GM11168 (cell line): ENCODE data around the gene GAK.
"Not testable (repeated sequence)": the region's sequence is repeated elsewhere in the genome, so short reads cannot be mapped to it uniquely, and the experiment has no call there.

Experiments
- in situ Hi-C: fragments of 300-500 bp; cut with MboI; formaldehyde crosslinking; loops from one replicate; pipeline ENCODE4 v1.12.0; 2022; ENCODE audit warnings: low sequenced_read_pairs; ENCODE audit not compliant: unreplicated experiment

Gene GAK

DNA sequence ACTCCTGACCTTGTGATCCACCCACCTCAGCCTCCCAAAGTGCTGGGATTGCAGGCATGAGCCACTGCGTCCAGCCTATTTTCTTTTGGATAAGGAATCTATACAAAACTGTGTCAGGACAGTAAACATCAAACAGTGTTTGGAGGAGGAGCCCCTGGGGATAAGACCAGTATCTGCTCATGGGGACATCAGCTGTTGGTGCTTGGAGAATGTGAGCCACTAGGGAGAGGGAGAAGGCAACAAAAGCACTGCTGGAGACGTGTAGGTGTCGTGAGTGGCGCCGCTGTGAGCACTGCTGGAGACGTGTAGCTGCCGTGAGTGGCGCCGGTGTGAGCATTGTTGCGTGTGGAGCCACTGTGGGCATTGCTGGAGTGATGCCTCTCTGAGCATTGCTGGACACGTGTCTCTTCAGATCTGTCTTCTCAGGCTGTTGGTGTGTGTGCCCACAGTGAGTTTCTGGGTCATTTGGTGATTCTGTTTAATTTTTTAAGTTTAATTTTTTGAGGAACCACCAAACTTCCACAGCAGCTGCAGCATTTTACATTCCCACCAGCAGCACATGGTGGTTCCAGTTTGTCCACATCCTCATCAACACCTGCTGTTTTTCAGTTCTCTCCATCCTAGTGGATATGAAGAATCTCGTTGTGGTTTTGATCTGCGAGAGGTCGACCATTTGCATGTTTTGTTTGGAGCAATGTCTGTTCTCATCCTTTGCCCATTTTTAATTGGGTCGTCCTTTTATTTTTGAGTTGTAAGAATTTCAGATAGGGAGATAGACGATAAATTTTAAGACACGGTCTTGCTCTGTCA, 22.3 kb upstream of the GAK start:
- in situ Hi-C loops: no loop called here

DNA sequence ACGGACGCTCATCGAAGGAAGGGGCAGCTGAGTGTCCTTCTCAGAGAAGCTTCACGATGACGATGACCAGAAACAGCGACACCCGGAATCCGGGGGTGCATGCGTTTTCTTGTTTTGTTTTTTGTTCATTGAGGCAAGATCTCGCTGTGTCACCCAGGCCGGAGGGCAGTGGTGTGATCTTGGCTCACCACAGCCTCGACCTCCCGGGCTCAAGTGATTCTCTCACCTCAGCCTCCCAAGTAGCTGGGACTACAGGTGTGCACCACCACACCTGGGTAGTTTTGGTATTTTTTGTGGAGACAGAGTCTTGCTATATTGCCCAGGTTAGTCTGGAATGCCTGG, 21.4 kb upstream of the GAK start:
- in situ Hi-C loops: no loop called here

DNA sequence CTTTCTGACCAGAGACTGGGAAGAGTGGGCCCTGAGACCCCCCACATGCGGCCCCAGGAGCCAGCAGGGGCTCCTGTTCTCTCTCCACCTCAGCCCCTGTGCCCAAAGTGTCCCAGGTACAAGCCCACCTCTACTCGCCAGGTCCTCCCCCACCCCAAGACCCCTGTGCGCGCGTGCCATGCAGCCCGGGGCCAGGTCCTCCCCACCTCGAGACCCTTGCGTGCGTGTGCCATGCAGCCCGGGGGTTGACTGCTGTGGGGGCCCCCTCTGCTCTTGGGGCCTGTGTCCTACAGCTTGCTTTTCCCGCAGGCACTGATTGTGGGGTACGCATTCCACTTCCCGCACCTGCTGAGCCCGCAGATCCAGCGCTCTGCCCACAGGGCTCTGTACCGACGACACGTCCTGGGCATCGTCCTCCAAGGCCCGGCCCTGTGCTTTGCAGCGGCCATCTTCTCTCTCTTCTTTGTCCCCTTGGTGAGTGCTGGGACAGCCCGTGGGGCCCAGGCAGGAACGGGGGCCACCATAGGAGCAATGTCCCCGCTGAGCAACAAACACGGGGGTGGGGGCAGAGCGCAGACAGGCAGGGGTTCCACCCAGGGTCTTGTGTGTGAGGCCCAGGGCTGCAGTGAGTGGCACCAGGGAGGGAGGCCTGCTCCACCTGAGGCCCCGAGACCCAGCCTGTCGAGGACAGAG, 20.9 kb upstream of the GAK start:
- in situ Hi-C loops: no loop called here

DNA sequence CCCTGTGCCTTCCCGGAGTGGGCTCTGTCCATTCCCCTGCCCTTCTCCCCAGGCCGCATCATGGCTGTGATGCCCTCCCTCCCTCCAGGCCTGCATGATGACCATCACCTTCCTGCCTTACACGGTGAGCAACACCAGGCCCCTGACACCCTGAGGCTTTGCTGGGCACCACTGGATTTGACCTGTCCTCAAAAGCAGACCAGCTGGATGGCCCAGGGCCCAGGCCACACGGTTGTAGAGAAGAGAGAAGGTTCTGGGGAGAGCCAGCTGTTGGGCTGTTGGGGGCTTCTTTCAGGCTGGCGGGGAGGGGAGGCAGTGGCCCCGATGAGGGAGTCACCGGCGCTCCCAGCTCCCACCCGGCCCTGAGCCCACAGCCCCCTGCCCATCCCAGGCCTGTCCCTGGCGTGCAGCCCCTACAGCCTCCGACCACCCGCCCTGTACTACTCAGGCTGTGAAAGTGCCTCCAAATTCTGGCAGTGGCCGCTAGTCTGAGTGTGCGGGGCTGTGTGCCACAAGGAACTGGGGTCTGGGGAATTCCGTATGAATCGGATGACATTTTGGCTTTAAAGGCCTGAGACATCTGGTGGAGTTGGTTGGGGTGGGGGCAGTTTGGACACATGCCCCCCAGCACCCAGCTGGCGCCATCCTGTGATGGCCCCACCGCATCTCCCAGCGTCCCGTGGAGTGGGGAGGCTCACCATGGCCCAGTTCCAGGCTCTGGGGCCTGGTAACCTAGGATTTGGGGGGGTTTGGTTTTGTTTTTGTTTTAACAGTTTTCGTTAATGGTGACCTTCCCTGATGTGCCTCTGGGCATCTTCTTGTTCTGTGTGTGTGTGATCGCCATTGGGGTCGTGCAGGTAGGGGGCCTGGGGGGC, 19.7 kb upstream of the GAK start:
- in situ Hi-C loops: no loop called here

DNA sequence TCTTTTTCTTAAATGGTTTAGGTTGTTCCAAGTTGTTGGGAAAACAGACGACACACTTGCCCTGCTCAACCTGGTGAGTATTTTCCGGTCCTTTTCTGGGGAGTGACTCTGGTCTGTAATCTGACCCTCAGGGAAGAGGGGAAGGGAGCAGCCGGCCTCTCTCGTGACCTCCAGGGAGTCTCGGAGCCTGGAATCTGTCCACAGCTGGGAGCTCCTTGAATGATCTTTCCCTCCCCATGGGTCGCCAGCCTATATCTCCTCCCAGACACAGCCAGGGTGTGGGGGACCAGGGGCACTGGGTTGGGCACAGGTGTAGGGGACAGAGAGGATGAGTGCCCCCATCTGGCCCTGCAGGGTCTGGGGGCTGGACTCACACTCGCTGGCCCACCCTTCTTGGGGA, 19.1 kb upstream of the GAK start:
- in situ Hi-C loops: no loop called here

DNA sequence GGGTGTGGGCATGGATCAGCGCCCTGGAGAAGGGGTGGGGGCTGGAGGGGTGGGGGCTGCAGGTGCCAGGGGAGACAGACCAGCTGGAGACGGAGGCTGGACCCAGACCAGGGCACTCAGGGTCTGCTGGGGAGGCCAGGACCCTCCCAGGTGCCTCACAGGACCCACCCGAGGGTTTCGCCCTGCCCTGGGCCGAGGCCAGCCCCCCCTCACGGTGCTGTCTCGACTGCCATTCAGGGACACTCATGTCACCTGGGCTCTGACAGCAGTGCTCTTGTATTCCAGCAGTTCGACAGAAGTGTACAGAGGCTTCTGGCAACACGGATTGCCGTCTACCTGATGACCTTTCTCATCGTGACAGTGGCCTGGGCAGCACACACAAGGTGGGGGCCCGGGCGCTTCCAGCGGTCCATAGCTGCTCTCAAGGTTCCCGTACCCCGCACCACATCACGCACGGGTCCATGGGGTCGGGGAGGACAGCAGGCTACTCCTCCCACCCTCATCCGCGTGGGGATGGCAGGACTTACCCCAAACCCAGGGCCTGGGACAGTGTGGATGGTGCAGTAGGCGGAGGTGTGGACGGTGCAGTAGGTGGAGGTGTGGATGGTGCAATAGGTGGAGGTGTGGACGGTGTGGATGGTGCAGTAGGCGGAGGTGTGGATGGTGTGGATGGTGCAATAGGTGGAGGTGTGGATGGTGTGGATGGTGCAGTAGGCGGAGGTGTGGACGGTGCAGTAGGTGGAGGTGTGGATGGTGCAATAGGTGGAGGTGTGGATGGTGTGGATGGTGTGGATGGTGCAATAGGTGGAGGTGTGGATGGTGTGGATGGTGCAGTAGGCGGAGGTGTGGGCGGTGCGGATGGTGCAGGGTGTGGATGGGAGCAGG, 18.3 kb upstream of the GAK start:
- in situ Hi-C loops: no loop called here

DNA sequence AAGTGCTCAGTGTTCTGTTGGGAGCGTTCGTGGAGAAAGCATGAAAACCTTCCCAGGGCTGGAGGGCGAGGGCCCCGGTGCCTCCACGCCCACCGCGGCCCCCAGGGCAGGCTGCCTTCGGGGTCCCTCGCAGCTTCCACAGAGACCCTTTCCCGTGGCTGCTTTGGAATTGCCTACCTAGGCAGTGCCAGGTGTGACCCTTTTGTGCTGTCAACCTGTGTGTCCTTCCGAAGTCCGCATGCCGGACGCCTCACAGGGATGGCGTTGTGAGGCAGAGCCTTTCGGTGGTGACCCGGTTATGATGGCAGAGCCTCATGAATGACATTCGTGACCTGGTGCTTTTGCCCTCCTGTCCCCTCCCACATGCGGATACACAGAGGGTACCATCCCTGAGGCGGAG, 17.5 kb upstream of the GAK start:
- in situ Hi-C loops: no loop called here

DNA sequence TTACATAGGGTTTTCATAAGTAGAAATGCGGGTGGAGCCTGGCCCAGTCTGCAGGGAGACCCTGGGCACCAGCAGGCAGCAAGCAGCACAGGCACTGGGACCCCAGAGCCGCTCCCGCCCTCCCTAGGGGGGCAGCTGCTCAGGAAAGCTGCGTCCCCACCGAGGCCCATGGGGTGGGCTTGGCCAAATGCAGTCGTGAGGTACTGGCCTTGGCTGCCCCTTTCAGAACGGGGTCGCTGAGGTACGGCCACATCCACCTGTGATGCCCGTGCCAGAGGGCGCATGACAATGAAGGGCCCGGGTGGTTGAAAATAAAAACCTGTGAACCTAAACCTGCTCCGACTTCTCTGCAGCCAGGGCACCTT, 16.8 kb upstream of the GAK start:
- in situ Hi-C loops: no loop called here

DNA sequence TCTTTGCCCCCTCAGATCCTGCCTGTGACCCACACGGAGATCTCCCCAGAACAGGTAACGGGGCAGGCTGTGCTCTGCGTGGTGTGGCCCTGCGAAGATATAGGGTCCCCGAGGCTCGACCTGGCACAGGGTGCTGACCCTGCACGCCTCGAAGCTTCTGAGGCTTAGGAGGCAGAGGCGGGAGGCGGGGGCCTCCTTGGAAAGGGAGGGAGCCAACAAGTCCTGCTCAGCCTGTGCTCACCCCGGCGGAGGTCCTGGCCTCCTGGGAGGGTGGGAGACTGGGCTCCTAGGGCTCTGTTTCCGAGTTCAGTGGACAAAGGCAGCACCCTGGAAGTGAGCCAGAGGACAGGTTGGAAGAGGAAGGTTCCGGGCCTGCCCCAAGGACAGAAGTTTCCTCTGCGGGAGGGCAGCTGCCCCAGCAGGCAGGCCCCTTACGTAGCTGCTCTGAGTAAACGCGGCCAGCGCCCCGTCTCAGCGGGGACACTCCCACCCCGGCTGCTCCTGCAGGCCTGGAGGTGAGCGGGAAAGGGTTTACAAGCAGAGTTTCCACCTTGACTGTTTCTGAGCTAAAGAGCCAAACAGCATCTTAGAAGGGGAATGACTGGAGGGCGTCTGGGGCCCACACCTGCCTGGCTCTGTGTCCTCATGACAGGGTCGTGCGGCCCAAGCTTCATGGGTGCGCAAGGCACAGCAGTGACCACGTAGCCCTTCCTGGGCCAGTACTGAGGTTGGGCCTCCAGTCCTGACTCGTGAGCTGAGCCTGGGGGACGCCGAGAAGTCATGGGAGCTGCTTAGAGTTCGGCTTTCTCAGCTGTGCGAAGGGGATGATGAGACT, 16.2 kb upstream of the GAK start:
- in situ Hi-C loops: no loop called here

DNA sequence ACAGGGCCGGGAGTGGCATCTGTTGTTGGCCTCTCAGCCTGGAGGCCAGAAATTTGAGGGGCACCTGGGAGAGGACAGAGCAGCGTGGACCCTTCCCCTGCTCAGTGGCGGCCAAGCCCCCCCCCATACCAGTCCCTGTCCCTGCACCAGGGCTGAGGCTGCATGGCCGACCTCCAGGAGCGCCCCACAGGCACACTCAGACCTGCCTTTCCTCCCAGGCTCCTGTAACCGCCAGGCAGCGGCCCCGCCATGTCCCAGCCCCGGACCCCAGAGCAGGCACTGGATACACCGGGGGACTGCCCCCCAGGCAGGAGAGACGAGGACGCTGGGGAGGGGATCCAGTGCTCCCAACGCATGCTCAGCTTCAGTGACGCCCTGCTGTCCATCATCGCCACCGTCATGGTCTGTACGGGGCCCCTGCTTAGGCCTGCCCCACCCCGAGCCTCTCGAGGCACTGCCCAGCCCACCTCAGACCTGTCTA, 15.4 kb upstream of the GAK start:
- in situ Hi-C loops: no loop called here

DNA sequence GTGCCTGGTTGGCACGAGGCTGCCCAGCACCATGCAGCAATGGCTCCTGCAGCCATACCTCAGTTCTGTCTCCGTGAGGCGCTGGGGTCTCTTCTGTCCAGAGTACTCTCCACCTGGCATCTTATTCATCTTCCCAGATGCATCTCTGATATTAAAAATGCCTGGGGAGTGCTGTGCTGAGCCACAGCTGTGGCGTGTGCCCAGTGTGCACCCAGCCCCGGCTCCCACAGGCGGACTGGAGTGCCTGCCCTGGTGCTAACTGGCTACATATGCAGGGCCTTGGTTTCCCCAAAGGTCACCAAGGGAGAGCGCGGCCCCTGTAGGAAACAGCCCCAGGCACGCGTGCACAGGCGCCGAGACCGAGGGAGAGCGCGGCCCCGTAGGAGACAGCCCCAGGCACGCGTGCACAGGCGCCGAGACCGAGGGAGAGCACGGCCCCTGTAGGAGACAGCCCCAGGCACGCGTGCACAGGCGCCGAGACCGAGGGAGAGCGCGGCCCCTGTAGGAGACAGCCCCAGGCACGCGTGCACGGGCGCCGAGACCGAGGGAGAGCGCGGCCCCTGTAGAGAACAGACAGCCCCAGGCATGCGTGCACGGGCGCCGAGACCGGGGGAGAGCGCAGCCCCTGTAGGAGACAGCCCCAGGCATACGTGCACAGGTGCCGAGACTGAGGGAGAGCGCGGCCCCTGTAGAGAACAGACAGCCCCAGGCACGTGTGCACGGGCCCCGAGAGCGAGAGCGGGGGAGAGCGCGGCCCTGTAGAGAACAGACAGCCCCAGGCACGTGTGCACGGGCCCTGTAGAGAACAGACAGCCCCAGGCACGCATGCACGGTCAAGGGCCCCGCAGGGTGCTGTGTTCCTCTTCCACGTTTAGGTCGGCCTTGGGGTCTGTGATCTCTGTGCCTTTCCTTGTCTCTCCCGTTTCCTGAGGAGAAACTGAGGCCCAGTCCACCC, 14.7 kb upstream of the GAK start:
- in situ Hi-C loops: no loop called here

DNA sequence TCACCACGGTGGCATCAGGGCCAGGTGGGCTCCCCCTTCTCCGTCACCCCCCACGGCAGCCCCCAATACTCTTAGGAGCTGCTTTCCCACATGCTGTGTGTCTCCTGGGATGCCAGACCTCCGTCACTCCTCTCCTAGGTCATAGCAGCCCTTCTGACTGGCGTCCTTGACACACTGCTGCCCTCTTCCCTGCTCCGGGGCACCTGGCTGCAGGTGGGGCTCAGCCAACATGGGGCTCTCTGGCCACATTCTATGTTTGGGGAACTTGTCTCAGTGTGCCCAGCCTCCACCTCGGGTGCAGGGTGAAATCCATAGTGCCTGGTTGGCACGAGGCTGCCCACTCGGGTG, 14.0 kb upstream of the GAK start:
- in situ Hi-C loops: no loop called here

DNA sequence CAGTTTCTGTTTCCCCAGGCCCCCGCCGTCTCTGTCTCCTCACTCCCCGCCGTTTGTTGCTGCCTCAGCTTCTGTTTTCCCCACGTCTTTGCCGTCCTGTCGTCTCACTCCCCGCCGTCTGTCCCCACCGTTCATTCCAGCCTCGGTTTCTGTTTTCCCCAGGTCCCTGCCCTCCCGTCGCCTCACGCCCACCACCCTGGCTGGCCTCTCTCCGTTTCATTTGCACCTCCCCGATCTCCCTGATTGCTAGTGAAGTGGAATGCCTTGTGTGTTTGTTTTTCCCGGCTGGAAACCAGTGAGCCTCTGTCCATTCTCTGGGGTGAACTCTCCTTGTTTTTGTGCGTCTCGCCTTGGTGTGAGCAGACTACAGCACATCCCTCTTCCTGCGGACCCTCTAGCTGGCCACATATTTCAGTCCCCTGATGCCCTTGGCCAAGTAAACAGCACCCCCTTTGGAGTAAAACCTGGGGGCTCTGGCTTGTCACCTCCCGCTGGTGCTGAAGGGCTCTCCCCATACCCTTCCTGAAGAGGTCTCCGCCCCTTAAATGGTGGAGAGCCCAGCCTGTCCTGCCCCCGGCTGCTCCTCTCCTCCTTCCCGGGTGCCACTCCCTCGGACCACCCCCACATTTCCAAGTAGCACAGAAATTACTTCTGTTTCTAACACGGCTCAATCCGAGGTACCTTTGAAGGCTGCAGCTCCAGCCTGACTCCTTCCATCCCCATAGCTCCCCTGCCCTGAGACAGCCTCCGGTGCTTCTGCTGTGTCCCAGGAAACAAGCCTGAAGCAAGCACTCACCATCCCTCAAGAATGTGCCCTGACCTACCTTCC, 13.4 kb upstream of the GAK start:
- in situ Hi-C loops: no loop called here

DNA sequence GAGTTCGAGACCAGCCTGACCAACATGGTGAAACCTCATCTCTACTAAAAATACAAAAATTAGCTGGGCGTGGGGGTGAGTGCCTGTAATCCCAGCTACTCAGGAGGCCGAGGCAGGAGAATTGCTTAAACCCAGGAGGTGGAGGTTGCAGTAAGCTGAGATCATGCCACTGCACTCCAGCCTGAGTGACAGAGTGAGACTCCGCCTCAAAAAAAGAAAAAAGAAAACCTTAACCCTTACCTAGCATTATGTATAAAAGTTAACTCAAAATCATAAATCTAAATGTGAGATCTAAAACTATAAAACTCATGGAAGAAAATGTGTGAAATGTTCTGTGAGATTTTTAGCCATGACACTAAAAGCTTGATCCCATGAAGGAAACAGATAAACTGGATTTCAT, 7.4 kb upstream of the GAK start:
- in situ Hi-C loops: not testable (repeated sequence)

DNA sequence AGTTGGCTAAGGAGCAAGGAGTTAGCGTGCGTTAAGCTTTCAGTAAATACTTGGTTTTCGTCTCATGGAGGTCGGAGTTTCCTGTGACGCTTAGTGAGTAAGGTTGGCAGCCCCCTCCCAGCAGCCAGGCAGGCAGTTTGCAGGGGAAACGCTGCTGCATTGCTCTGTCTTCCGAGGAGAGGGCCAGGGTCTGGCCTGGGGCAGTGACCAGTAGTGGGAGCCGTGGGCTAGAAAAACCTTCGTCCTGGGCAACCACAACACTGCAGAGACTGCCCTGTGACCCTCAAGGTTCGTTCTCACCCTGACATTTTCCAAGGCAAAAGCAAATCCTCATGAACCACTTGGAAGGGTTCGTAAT, 576 bp upstream of the GAK start:
- in situ Hi-C loops: no loop called here

DNA sequence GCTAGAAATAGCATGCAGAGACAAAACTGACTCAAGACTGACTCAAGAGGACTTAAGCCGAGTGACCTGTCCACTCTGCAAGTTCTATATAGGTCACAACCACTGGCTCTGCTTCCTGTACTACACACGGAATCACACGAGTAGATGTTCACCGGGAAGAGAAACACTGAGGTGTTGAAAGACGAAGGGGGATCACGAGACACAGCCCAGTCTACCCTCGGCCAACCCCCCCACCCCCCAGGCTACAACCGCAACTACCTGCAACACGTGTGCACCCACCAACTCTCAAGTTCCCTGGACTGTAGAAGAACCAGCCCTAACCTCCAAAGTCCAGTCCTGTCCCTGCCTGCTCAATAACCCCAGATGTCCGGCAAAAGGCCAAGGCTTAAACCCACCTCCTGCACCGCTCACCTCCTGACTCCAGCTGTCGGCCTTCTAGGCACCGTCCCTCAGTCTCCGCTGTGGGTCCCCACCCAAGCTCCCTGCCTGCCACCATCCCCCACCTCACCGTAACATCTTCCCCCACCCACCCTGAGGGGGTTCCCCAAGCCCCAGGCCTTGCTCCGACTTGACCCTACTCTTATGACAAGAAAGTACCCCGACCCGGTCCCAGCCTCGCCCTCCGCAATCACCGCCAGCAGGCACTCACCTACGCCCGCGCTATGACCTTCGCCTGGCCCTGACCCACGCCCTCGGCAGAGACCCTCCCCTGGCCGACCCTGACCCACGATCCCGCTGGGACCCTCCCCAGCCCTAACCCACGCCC, 739 bp downstream of the GAK start:
- in situ Hi-C loops: no loop called here

DNA sequence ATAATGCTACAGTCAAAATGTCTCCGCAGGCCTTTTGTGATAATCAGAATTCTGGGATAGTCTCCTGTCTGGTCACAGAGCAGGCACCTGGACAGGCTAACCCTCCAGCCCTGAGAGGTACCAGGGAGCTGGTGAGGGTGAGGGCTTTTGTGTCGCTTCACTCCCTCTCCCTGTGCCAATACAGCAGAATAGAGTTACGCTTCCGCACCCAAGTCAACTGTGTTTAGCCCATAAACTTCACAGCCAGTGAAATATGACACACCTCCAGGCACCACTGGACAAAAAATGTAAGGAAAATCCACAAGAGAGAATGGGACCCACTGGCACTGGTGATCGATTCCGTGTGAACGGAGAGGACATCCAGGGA, 1.3 kb downstream of the GAK start:
- in situ Hi-C loops: no loop called here
